ENCODE data around the gene SPOPL.

SPOPL gene

GRCh38 chr2:138610201-138610953 lies 108.8 kb downstream of the SPOPL start:
- DNase-seq: no peak

- DNase-seq: no peak
These were observed 113.7 kb downstream of the SPOPL start for GRCh38 chr2:138615257-138615656.

GRCh38 chr2:138617026-138617425 lies 115.5 kb downstream of the SPOPL start:
- DNase-seq: no peak

- no peak for DNase-seq
These were observed 117.4 kb downstream of the SPOPL start for GRCh38 chr2:138618971-138619370.

- no peak for DNase-seq
These were observed 118.9 kb downstream of the SPOPL start for GRCh38 chr2:138620431-138620830.

GRCh38 chr2:138621139-138621538 lies 119.6 kb downstream of the SPOPL start:
- no peak for DNase-seq

GRCh38 chr2:138622613-138623012 lies 121.0 kb downstream of the SPOPL start:
- no peak for DNase-seq

Data from cerebellar nuclear complex (tissue), 1 donor.